Prostate gland (tissue), 2 donors: Measurements from ENCODE around the gene HIPK1. TPM values are rescaled to one million over a fixed set of nuclear protein-coding genes. Genes with fewer than 3 reads are reported as not detected.

Source experiments
- DNase-seq: peaks from one replicate; pipeline ENCODE4 v3.0.0-alpha.2; 2019; ENCODE audit warnings: low spot score
- H3K27ac ChIP-seq, 2 donors: fragments of 200-600 bp; sonication (generic); 2 replicates each; pipeline ENCODE4 v1.5.1; 2017 to 2019
- H3K27me3 ChIP-seq: fragments of 200-600 bp; sonication (generic); replicated peaks from 2 replicates; pipeline ENCODE4 v1.5.1; 2019; ENCODE audit not compliant: insufficient read depth
- H3K36me3 ChIP-seq, 2 donors: fragments of 200-600 bp; sonication (generic); 1 replicate in 1 of 2; 2 replicates in 1 of 2; pipeline versions ENCODE4 v1.5.1 to v1.8.1; 2017 to 2019
- H3K4me1 ChIP-seq: fragments of 200-600 bp; sonication (generic); replicated peaks from 2 replicates; pipeline ENCODE4 v1.5.1; 2019
- H3K4me3 ChIP-seq, 2 donors: fragments of 200-600 bp; sonication (generic); 2 replicates each; pipeline ENCODE4 v1.5.1; 2017 to 2019
- H3K9me3 ChIP-seq: fragments of 200-600 bp; sonication (generic); 2 replicates; pipeline ENCODE4 v1.5.1; 2017
- CTCF ChIP-seq, 4 experiments: fragments of 200-600 bp in 2 of 4; fragments of 450-650 bp in 2 of 4; sonication (generic) in 2 of 4; IDR thresholded peaks; 1 replicate in 3 of 4; 2 replicates in 1 of 4; pipeline ENCODE4 v1.5.1; 2016 to 2019; ENCODE audit warnings: antibody characterized with exemption in 4 of 4, mild to moderate bottlenecking in 2 of 4, moderate library complexity in 2 of 4
- POLR2A ChIP-seq: fragments of 450-650 bp; IDR thresholded peaks from one replicate; pipeline ENCODE4 v1.6.1; 2016; ENCODE audit warnings: antibody characterized with exemption, mild to moderate bottlenecking
- POLR2AphosphoS5 ChIP-seq: sonication (generic); formaldehyde crosslinking; IDR thresholded peaks from one replicate; pipeline ENCODE4 v1.6.1; 2017; ENCODE audit warnings: antibody characterized with exemption
- WGBS: methylation state at CpG from one replicate; pipeline ENCODE4 v1.1.5; 2018; 5-methylcytosine and 5-hydroxymethylcytosine counted together
- intact Hi-C: fragments of 100-400 bp; cut with DNase I; formaldehyde crosslinking; loops from one replicate; pipeline ENCODE4 v1.14.2; 2022
- total RNA-seq, 2 donors: library from RNA; depleted of rRNA; stranded (reverse); fragments of >200 nt; gene quantifications; one replicate each; pipeline ENCODE4 v1.1.0, GENCODE V29; 2016

HIPK1 gene
- total RNA-seq, 2 donors from 2014 or later, result 43.5 to 76.3 TPM

DNA sequence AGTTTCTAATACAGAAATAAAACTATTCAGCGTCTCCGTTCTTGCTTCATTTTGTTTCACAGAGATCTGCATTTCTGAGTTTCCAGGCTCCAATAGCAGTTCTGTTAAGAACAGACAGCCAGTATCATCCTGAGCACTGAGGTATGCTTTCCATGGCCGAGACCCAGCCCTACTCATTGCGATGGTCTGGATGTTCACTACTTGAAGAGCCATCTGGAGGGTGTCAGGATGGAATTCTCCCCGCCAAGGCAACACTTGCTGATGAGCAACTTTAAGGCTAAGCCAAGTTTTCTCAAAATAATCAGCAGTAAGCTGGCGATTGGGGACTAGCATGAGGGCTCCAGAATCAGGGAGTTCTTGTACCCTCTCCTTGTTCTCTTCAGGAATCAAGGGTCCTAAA, 34.0 kb upstream of the HIPK1 start:
- Histone ChIP-seq H3K27me3 (no peaks in the 10 kb centered on the region), H3K36me3 (no peaks in the 10 kb centered on the region), H3K4me3 (no peak overlapping the region), H3K4me1 (no peaks in the 10 kb centered on the region), H3K27ac (no peak overlapping the region), H3K9me3 (no peaks in the 10 kb centered on the region)
- WGBS, result 84% methylated on average over 6 of the region's 6 CpGs
- TF ChIP-seq POLR2AphosphoS5 (no peak), CTCF (IDR thresholded peaks at IDR 0.05) (no peak)
- intact Hi-C loops, result no loop called here
- DNase-seq, result no peak

- TF ChIP-seq POLR2AphosphoS5 (no peak), POLR2A (no peak)
- DNase-seq, result no peak
- Histone ChIP-seq H3K9me3 (no peaks in the 10 kb centered on the region), H3K36me3 (no peaks in the 10 kb centered on the region), H3K27ac (no peak overlapping the region), H3K27me3 (no peaks in the 10 kb centered on the region), H3K4me1 (no peaks in the 10 kb centered on the region), H3K4me3 (no peak overlapping the region)
- WGBS, result 73% methylated on average over 8 of the region's 8 CpGs
- intact Hi-C loops, result no loop called here
Measured at GRCh38 chr1:113895961-113896360, 33.2 kb upstream of the HIPK1 start.

DNA sequence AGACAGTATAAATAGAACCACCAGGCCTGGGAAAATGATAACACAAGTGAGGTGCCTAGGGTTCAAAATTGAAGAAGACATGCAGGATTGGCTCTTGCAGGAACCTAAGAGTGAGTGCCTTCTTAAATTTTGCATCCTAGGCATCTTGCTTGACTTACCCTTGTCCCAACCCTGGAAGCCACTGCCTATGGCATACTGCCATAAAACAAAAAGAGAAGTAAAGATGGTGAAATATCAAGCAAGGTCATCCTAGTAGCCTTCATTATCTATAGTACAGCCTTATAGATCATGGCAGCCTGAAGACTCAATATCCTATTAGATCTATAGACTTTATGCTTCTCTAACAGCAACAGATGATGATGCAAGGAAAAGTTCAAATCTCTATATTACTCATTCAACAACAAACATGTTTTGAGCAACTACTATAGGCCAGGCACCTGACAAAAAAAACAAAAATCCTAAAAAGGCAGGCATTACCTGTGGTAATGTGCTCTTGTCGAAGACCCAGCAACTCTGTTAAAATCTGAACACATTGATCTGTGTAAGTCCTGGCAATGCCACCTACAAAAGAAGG, 30.8 kb upstream of the HIPK1 start:
- intact Hi-C loops, result no loop called here
- H3K4me3 ChIP-seq, result no peak overlapping the region
- no peak for TF ChIP-seq CTCF (IDR thresholded peaks at IDR 0.05)
- TF ChIP-seq POLR2A, result no peak
- no peak for TF ChIP-seq POLR2AphosphoS5
- no peaks in the 10 kb centered on the region for H3K9me3 ChIP-seq
- no peak overlapping the region for H3K27ac ChIP-seq
- 100% methylated on average over 1 of the region's 1 CpG for WGBS
- H3K27me3 ChIP-seq, result no peaks in the 10 kb centered on the region
- H3K36me3 ChIP-seq, result no peaks in the 10 kb centered on the region
- DNase-seq, result no peak
- H3K4me1 ChIP-seq, result no peaks in the 10 kb centered on the region

GRCh38 chr1:113899111-113899510, 30.0 kb upstream of the HIPK1 start:
- Histone ChIP-seq H3K4me3 (no peak overlapping the region), H3K36me3 (no peaks in the 10 kb centered on the region), H3K27me3 (no peaks in the 10 kb centered on the region), H3K4me1 (no peaks in the 10 kb centered on the region), H3K9me3 (no peaks in the 10 kb centered on the region), H3K27ac (no peak overlapping the region)
- TF ChIP-seq CTCF (IDR thresholded peaks at IDR 0.05) (no peak), POLR2AphosphoS5 (no peak), POLR2A (no peak)
- intact Hi-C loops, result no loop called here
- no peak for DNase-seq

DNA sequence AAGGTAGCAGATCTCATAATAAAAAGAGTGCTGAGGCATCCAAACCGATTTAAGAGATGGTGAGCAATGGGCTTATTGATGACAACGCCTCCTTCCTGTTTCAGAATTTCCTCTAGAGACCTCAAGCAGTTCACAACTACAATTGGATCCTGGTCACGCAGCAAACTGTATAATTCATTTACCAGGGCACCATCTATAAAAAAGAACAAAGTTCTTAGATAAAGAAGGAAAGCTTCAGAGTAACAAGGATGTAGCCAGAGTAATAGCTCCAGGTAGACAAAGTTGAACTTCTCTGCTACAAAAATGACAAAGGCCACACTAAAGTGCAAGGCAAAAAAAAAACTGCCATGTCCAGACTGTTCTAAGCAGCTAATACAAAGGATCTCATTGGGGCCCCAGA, 27.9 kb upstream of the HIPK1 start:
- Histone ChIP-seq H3K4me3 (no peak overlapping the region), H3K27ac (no peak overlapping the region), H3K36me3 (no peaks in the 10 kb centered on the region), H3K4me1 (no peaks in the 10 kb centered on the region), H3K27me3 (no peaks in the 10 kb centered on the region), H3K9me3 (no peaks in the 10 kb centered on the region)
- no peak for DNase-seq
- WGBS, result 57% methylated on average over 3 of the region's 3 CpGs
- no peak for TF ChIP-seq POLR2A
- no peak for TF ChIP-seq POLR2AphosphoS5
- TF ChIP-seq CTCF (IDR thresholded peaks at IDR 0.05), result no peak
- intact Hi-C loops, result loop anchor here (5.0 to 10.0 kb wide), 2 partner anchors 64 to 756 kb away; no protein-coding TSS in a partner anchor
